Astrocyte of the spinal cord (primary cell): ENCODE data around the gene TSPAN8.

Source experiments
- DNase-seq: peaks from one replicate; pipeline ENCODE4 v3.0.0; 2011; ENCODE audit warnings: low read depth, low spot score
- H3K4me3 ChIP-seq: 2 replicates; pipeline ENCODE4 v1.5.1; 2011; ENCODE audit warnings: low read depth, mild to moderate bottlenecking, low read length, moderate library complexity
- CTCF ChIP-seq: IDR thresholded peaks from 2 replicates; pipeline ENCODE4 v1.5.1; 2012; ENCODE audit warnings: low read depth, mild to moderate bottlenecking, low read length, inconsistent platforms
- in situ Hi-C: cut with HindIII; loops from 2 replicates; pipeline ENCODE4 v1.10.0; 2017; ENCODE audit warnings: low sequenced_read_pairs

The TSPAN8 gene

DNA sequence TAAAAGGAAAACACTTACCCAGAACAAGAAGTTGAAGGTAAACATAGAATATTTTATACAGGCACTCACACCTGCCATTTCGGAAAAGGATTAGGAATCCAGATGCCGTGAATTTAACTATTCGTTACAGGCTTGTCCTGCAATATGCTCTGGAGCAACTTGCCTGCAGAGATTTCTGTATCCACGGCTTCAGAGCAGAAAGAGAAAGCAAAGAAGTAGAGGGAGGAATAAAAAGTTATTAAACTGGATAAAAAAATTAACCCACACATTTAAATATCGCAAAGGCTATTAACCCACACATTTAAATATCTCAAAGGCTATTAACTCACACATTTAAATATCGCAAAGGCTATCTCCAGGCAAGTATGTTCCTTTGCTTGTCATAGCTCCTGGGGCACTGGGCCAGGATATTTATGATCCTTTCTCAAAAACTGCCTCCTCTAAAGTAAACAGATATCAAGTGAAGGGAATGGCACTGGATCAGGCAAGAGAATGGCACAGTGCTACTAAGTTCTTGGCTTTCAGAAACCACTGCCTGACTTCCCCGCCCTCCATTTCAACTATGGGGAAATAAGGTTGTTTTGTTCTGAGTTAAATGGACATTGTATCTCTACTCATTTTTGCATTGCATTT, at the start of gene TSPAN8:
TSS of gene TSPAN8 (minus strand) at position 399 of the 633 bp plus-strand sequence. CDS start at position 78, 321 bp downstream.
- in situ Hi-C loops = no loop called here
- H3K4me3 ChIP-seq = no peak within 1 kb of the TSS
- no peak for TF ChIP-seq CTCF

DNA sequence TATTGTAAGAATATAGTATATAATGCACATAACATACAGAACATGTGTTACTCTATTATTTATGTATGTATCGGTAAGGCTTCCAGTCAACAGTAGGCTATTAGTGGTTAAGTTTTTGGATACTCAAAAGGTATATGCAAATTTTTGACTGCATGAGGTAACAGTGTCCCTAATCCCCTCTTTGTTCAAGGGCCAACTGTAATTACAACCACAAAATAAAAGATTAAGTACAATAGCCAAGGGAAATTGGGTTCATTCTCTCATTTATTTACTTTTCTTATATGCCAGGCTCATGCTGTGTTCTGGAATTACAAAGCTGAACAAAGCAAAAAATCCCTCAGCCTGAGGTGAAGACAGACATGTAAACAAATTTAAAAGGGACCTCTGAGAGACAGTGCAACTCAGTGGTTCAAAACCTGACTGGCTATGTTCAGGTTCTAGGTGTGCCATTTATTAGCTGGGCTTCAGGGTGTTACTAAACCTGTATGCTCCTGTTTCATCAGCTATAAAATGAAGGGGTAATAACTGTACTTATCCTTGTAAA, 43.4 kb upstream of the TSPAN8 start:
- in situ Hi-C loops = no loop called here
- H3K4me3 ChIP-seq = no peak overlapping the region
- DNase-seq = no peak
- no peak for TF ChIP-seq CTCF

More for the DNA sequence above, at the start of gene TSPAN8:
- no peak for DNase-seq

DNA sequence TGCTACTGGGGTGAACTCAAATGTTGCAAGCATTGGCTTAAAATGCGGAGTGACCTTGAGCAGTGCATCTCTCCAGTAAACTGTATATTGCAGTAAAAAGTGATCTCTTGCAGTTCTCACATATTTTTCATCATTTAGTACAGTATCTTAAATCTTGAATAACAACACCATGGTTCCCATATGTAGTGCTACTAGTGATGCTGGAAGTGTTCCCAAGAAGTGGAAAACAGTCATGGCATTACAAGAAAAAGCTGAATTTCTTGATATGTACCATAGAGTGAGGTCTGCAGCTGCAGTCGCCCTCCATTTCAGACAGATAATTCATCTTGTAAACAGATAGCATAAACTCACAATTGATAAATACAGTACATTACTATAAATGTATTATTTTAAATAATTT, 42.9 kb upstream of the TSPAN8 start:
- in situ Hi-C loops = no loop called here
- no peak for TF ChIP-seq CTCF
- no peak for DNase-seq
- H3K4me3 ChIP-seq = no peak overlapping the region

DNA sequence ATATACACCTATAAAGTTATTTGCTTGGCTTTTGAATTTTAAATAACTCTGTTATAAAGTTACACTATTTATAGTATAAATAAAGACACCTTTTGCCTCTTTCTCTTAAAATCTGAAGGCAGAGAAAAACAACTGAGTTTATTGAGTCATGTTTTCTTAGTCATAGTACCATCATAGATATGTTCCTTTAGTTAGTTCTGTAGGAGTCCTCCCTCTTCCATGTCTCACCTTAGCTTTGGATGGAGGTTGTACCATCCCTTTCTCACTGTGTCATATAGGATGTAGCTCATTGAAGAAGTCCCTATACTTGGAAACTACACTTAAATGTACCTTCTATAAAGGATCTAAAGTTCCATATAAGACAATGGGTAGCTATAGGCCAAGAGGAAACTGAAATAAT, 39.7 kb upstream of the TSPAN8 start:
- no peak for TF ChIP-seq CTCF
- in situ Hi-C loops = no loop called here
- no peak overlapping the region for H3K4me3 ChIP-seq
- no peak for DNase-seq

DNA sequence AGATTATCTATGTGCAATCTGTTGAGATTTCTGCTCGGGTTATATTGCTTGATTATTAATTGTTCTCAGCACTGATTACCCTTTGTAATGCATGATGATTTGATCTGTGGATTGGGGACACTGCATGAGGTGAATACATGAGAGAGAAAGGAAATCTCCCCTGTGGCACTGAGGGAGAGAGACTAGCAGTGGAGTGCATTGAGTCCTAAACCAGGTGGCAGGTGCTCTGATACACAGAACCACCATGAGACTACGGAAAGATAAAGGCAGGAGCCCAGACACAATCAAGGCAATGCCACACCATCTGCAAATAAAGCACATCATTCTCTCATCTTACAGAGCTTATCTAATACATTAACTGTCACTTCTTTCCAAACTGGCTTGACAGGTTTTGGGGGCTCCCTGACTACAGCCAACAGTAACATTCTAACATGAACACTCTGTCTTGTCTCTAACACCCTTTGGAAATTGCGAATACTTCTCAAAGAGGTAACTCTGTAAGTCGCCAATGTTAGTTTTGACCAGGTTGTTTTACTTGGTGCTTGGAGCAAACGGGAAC, 37.6 kb upstream of the TSPAN8 start:
- in situ Hi-C loops = no loop called here
- no peak for DNase-seq
- no peak overlapping the region for H3K4me3 ChIP-seq
- no peak for TF ChIP-seq CTCF

DNA sequence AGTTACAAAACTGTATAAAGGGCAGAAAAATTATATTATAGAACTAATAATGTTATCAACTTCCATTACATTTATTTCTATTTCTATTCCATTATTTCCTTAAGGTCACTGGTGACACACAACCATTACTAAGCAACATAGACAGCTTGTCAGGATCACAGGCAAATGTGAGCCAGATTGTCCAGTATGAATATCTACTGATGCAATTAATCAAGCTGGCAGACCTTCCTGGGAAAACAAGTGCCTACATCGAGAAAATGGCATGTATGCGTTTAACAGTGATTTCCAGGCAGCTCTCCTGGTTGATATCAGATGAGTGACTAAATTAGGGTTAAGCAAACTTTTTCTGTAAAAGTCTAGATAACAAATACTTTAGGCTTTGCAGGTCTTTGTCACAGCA, 36.9 kb upstream of the TSPAN8 start:
- in situ Hi-C loops = no loop called here

More for the DNA sequence above, 36.9 kb upstream of the TSPAN8 start:
- no peak for TF ChIP-seq CTCF
- no peak overlapping the region for H3K4me3 ChIP-seq
- DNase-seq = no peak
